GM12892 (cell line): ENCODE data around the gene CSTPP1.

ENCODE experiments used
- DNase-seq: peaks from one replicate; pipeline ENCODE4 v3.0.0; 2011; ENCODE audit not compliant: insufficient read length
- FAIRE-seq: peaks from 2 replicates; lab custom pipeline; 2011; peaks lifted over from hg19 to GRCh38; lab: Jason Lieb, UNC
- POLR2A ChIP-seq: IDR thresholded peaks from 2 replicates; pipeline ENCODE4 v1.6.1; 2011; ENCODE audit warnings: low read depth, low read length, control low read depth
- POLR2AphosphoS5 ChIP-seq: IDR thresholded peaks from 2 replicates; pipeline ENCODE4 v1.6.1; 2011; ENCODE audit warnings: low read depth, low read length, control low read depth
- TAF1 ChIP-seq: IDR thresholded peaks from 2 replicates; pipeline ENCODE4 v1.6.1; 2011; ENCODE audit warnings: low read depth, mild to moderate bottlenecking, control low read depth, low read length, borderline replicate concordance

The CSTPP1 gene

GRCh38 chr11:47034091-47034490 is 97.5 kb downstream of the CSTPP1 start:
- DNase-seq = no peak
- TF ChIP-seq TAF1 = no peak
- FAIRE-seq = peak; percentile 70

DNA sequence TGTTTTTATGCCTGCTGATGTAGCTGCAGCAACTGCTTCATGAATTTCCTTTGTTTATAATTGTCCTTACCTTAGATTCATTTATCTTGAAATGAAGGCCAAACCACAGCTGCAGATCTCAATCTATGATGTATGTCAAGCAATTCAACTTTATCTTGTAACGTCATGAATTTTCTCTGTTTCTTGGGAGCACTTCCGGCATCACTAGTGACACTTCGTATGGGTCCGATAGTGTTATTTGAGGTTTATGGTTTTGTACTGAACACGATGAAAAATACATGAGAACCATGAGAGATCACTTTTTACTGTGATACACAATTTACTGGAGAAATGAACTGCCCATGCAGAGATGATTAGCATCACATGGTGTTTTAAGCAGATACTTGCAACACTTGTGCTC is 98.5 kb downstream of the CSTPP1 start:
- FAIRE-seq (peak; percentile 44), DNase-seq (no peak)
- no peak for TF ChIP-seq POLR2AphosphoS5
- TF ChIP-seq POLR2A = no peak
- TF ChIP-seq TAF1 = no peak

GRCh38 chr11:47044119-47044518 is 107.6 kb downstream of the CSTPP1 start:
- TF ChIP-seq TAF1 (no peak), POLR2A (no peak), POLR2AphosphoS5 (no peak)
- FAIRE-seq (no peak), DNase-seq (no peak)

- DNase-seq (no peak), FAIRE-seq (peak; percentile 73)
- TF ChIP-seq TAF1 (no peak), POLR2A (no peak), POLR2AphosphoS5 (no peak)
Observed at GRCh38 chr11:47047972-47048371, 111.4 kb downstream of the CSTPP1 start.

DNA sequence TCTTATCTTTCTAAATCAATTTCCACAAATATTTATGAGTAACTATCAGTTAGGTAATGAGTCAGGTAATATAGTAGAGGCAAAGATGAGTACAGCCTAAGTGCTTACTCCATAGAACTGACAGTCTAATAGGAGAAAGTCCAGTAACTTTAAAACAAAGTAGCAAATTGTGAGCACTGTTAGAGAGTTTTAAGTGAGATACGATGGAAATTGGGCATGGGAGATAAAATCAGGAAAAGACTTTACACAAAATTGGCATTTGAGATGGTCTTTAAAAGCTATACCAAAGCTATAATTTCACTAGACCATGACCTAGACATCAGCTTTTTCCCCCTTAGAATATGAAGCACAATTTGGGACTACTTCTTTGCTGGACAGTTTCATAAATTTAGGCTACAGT is 113.7 kb downstream of the CSTPP1 start:
- no peak for TF ChIP-seq POLR2A
- no peak for TF ChIP-seq TAF1
- TF ChIP-seq POLR2AphosphoS5 = no peak
- DNase-seq = no peak
- no peak for FAIRE-seq

GRCh38 chr11:47051217-47051616 is 114.7 kb downstream of the CSTPP1 start:
- FAIRE-seq (no peak), DNase-seq (no peak)
- TF ChIP-seq POLR2A = no peak
- TF ChIP-seq POLR2AphosphoS5 = no peak
- TF ChIP-seq TAF1 = no peak

GRCh38 chr11:47052165-47052564 is 115.6 kb downstream of the CSTPP1 start:
- no peak for FAIRE-seq
- DNase-seq = no peak
- TF ChIP-seq TAF1 (no peak), POLR2AphosphoS5 (no peak), POLR2A (no peak)

DNA sequence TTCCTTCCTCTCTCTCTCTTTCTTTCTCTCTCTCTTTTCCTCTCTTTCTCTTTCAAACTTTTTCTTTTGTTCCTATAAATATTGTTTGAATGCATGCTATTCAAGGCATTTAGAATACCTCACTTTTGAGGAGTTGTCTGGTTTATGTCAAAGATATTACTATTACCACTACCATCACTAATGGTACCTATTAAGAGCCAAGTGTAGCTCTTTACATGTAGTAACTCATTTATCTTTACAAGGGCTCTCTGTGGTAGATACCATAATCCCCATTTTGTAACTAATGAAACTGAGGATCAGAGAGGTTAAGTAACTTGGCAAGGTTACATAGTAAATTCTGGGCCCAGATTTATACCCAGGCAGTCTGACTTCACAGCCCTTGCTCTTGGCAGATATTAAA is 116.0 kb downstream of the CSTPP1 start:
- DNase-seq (no peak), FAIRE-seq (no peak)
- no peak for TF ChIP-seq TAF1
- no peak for TF ChIP-seq POLR2AphosphoS5
- TF ChIP-seq POLR2A = no peak

DNA sequence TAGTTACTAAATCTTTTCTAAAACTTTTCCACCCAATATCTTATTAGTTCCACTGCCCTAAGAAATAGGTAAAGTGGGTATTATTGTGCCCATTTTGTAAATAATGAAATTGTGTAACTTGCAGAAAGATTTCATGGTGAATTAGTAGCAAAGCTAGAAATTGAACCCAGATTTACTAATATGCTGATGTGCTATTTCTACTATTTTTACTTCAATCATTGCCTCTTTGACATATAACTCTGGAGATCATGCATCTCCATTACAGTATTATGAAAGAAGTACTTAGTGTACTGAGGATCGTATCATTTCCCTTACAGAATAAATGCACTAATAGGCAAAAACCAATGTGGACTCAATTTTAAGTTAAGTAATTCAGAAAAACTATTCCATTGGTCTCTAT is 119.0 kb downstream of the CSTPP1 start:
- DNase-seq (no peak), FAIRE-seq (no peak)
- TF ChIP-seq POLR2A (no peak), TAF1 (no peak), POLR2AphosphoS5 (no peak)

DNA sequence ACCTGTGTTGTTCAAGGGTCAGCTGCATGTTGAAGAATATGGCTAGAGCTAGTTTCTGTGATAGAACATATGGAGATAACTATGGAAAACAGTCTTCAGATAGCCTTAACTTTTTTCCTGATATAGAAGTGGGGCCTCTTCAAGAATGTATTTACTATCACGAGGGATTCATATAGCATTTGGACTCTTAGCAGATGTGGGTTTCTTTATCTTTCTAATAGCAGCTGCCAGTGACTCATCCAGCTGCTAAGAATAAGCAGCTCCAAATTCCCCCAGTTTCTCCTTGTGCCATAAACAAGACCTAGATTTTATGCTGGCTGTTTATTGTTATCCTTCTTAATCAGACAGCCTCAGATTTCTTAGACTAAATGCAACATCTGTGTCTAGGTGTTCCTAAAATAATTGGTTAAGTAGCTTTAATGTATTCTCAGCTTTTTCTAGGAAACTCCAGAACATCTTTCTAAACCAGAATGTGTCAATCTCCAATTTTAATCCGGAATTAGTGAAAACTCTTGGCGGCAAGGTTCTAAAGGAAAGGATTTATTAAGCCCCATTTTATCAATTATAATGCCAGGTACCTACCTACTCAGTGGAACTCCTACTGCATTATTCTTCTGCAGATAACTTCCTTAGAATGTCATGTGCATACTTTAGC is 119.8 kb downstream of the CSTPP1 start:
- TF ChIP-seq POLR2AphosphoS5 (no peak), TAF1 (no peak)
- peak; percentile 24 for FAIRE-seq
- DNase-seq = no peak

DNA sequence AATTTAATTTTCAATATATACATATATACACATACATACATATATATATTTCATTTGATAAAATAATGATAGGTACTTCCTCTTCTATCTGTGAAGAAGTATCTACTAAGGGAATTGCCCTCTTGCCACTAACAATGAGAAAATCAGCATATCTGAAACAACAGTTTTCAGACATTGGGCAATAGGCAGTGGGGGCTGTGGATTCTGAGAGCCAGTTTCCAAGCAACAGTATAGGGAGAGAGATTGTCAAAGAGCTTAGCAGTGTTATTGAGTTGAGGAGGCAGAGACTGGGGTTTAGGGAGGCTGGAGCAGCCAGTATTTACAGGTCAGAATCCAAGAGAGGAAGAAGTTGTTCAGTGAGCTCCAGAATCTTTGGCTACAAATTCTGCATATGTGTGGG is 120.8 kb downstream of the CSTPP1 start:
- FAIRE-seq (no peak), DNase-seq (no peak)
- TF ChIP-seq POLR2AphosphoS5 (no peak), POLR2A (no peak), TAF1 (no peak)

DNA sequence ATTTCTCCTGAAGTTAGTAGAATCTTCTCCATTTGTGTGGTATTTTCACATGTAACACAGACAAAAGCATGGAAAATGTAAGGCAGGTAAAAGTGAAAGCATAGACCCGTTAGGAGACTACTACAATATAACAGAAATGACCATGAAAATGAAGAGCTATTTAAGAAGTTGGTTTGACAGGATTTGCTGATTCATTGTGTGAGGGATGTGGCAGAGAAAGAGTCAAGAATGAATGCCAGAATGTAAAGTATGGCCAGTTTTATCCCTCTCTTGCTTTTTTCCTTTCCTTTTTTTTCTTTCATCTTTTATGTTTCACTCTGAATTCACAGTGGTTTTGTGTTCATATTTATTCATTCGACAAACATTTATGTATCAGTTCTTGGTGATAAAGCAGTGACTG is 124.2 kb downstream of the CSTPP1 start:
- TF ChIP-seq POLR2AphosphoS5 = no peak
- no peak for TF ChIP-seq TAF1
- TF ChIP-seq POLR2A = no peak
- DNase-seq (no peak), FAIRE-seq (no peak)
